GM12891 (cell line): Measurements from ENCODE around the gene RACGAP1.
A peak's percentile ranks its signal among the peaks of the same experiment; 100 is the strongest.

Experiments used
- DNase-seq: peaks from one replicate; pipeline ENCODE4 v3.0.0; 2011; ENCODE audit warnings: low spot score; ENCODE audit not compliant: insufficient read length
- FAIRE-seq: peaks from 2 replicates; lab custom pipeline; 2011; peaks lifted over from hg19 to GRCh38; lab: Jason Lieb, UNC
- PAX5 ChIP-seq: IDR thresholded peaks from 2 replicates; pipeline ENCODE4 v1.6.1; 2011; ENCODE audit warnings: low read length, moderate library complexity, mild to moderate bottlenecking; ENCODE audit not compliant: insufficient read depth, severe bottlenecking
- POLR2A ChIP-seq: IDR thresholded peaks from 2 replicates; pipeline ENCODE4 v1.6.1; 2011; ENCODE audit warnings: low read depth, low read length, control low read depth
- POLR2AphosphoS5 ChIP-seq: IDR thresholded peaks from 2 replicates; pipeline ENCODE4 v1.6.1; 2011; ENCODE audit warnings: low read depth, low read length, control low read depth
- POU2F2 ChIP-seq: IDR thresholded peaks from 2 replicates; pipeline ENCODE4 v1.6.1; 2011; ENCODE audit warnings: low read depth, mild to moderate bottlenecking, control low read depth, low read length, moderate library complexity
- SPI1 ChIP-seq: IDR thresholded peaks from 2 replicates; pipeline ENCODE4 v1.6.1; 2011; ENCODE audit warnings: low read depth, low read length, control low read depth
- TAF1 ChIP-seq: IDR thresholded peaks from 2 replicates; pipeline ENCODE4 v1.6.1; 2011; ENCODE audit warnings: low read depth, low read length, control low read depth

Gene RACGAP1

DNA sequence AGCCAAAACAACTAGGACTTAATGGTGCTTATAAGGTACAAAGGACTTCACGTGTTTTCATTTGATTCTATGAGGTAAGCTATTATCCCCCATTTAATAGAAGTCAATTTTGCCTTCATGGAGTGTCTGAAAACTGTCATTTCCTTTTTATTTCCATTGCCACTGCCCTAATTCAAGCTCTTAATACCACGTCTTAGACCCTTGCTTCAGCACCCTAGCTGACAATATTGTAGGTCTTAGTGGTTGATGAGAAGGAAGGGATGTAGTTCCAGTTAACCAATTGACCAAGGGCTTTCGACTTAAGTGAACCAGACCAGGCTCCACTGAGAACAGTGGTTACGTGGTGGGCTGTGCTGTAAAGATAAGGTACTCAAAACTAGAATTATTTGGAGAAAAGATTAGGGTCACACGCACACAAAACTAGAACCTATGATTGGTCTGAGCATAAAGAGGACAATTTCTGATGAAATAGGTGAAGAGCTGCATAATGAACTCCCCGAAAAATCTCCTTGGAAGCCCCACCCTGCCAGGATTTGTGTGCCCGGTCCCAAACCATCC is 22.5 kb upstream of the RACGAP1 start:
- FAIRE-seq: no peak
- no peak for TF ChIP-seq SPI1
- no peak for TF ChIP-seq POLR2AphosphoS5
- no peak for TF ChIP-seq POLR2A
- no peak for TF ChIP-seq TAF1
- no peak for TF ChIP-seq PAX5
- TF ChIP-seq POU2F2: no peak
- DNase-seq: no peak

DNA sequence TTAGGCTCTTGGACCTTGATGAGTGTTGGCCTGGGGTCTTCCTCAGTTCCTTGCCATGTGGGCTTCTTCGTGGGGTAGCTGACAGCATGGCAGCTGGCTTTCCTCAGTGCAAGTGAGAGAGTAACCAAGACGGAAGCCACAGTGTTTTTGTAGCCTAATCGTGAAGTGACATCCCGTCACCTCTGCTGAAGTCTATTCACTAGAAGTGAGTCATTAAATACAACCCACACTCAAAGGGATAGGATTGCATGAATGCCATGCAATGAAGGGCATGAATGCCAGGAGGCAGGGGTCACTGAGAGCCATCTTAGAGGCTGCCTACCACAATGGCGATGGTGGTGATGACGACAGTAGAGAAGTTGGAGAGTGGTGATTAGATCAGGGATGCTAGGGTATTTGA is 18.6 kb upstream of the RACGAP1 start:
- TF ChIP-seq TAF1: no peak
- no peak for TF ChIP-seq POLR2AphosphoS5
- TF ChIP-seq POU2F2: no peak
- no peak for TF ChIP-seq PAX5
- no peak for TF ChIP-seq POLR2A
- no peak for TF ChIP-seq SPI1
- FAIRE-seq (no peak), DNase-seq (no peak)

DNA sequence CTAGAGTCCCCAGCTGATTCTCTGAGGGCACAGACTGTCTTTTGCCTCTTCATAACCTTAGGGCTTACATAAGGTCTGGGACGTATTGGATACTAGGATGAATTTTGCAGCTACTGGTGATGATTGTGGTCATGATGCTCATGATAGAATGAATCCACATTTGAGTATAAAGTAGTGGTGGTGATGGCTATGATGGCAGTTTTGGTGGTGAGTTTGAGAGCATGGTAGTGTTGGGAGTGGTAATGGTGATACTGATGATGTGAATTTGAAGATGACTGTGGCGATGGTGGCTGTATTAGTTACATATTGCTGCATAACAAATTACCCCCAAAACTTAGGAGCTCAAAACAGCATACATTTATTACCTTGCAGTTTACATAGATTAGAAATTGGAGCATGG is 18.0 kb upstream of the RACGAP1 start:
- DNase-seq (no peak), FAIRE-seq (no peak)
- TF ChIP-seq POLR2AphosphoS5 (no peak), TAF1 (no peak), SPI1 (no peak), POU2F2 (no peak)

DNA sequence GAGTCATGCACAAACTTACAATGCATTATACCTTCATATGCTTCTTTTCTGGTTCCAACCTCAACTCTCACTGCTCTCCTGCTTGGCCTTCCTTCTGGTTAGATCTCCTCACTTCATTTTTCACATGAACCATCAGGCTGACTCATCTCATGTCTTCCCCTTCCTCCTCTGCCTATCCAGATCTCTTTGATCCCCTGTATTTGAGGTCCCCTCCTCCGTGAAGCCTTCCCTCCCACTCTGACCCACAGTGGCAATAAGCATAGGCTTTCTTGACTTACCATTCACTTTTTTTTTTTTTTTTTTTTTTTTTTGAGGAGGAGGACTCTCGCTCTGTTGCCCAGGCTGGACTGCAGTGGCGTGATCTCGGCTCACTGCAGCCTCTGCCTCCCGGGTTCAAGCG is 17.4 kb upstream of the RACGAP1 start:
- TF ChIP-seq POU2F2 (no peak), PAX5 (no peak), TAF1 (no peak), SPI1 (no peak), POLR2AphosphoS5 (no peak), POLR2A (no peak)
- FAIRE-seq (no peak), DNase-seq (no peak)

DNA sequence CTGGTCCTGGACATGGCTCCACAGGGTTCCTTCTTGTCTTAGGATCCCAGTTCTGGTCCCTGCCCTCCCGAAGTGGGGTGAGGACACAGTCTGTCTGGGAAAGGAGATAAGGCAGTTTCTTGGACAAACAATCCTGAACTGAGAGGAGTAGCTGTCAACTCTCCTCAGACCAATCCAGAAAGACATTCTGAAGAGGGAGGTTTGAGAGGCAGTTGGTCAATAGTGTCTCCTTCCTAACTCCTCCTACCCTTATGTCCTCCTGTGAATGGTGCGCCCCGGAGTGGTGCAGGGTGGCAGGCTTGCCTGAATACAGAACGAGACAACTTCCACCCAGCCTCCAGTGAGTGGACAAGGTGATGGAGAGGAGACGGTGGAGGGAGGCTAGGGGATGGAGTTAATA is 16.7 kb upstream of the RACGAP1 start:
- no peak for TF ChIP-seq POLR2A
- TF ChIP-seq TAF1: no peak
- no peak for TF ChIP-seq POLR2AphosphoS5
- no peak for TF ChIP-seq PAX5
- TF ChIP-seq SPI1: no peak
- TF ChIP-seq POU2F2: no peak
- DNase-seq (no peak), FAIRE-seq (no peak)

DNA sequence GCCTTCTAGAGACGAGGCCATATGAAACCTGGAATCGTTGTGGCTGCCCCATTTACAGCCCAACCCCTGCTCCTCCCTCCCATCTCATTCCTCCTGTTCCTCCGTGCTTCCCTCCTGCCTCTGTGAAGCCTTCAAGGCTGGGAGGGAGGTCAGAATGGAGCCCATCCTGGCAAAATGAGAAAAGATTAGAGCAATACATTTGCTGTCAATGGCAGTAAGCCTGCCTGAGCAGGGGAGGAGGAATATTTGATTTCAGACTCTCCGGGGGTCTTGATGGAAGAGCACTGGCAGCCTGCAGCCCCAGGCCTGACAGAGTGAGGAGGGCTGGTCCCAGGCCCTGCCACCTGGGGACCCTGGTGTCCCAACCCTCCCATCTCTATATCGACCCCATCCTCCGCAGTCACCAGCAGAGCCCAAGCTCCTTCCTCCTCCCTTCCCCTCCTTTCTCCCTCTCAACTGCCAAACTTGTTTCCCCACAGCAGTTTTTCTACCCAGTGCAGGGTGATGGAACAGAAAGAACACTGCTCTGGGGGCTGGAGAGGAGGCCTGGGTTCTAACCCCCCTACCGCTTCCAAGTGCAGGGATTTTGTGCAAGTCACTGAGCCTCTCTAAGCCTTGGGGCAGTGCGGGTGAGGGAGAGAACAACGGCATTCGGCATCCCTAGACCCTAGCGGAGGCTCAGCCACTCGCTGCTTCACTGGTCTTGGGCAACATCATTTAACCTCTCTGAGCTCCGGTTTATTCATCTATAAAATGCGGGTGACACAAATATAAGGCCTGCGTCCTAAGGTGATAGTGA is 16.0 kb upstream of the RACGAP1 start:
- DNase-seq (no peak), FAIRE-seq (no peak)
- TF ChIP-seq POLR2A: no peak
- no peak for TF ChIP-seq POLR2AphosphoS5
- TF ChIP-seq POU2F2: no peak
- TF ChIP-seq SPI1: no peak
- no peak for TF ChIP-seq PAX5
- no peak for TF ChIP-seq TAF1

DNA sequence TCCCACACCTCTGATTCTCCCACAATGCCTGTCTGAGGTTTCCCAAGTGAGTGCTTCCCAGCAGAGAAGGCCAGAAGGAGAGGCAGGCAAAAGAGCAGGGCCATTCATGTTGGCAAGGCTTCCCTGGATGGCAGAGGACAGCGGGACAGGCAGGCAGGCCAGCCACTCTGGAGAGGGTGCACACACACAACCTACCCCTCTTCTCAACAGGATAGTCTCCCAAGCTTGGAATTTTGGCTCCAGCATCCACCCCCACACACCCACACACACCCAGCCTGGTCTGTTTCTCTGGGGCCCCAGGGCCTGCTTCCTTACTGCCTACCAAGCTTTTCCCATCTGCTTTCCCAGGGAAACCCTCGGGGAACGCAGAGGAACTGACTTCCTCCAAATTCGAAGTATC is 15.4 kb upstream of the RACGAP1 start:
- DNase-seq (no peak), FAIRE-seq (no peak)
- TF ChIP-seq POLR2AphosphoS5 (no peak), POLR2A (no peak), SPI1 (no peak), PAX5 (no peak), POU2F2 (no peak), TAF1 (no peak)

DNA sequence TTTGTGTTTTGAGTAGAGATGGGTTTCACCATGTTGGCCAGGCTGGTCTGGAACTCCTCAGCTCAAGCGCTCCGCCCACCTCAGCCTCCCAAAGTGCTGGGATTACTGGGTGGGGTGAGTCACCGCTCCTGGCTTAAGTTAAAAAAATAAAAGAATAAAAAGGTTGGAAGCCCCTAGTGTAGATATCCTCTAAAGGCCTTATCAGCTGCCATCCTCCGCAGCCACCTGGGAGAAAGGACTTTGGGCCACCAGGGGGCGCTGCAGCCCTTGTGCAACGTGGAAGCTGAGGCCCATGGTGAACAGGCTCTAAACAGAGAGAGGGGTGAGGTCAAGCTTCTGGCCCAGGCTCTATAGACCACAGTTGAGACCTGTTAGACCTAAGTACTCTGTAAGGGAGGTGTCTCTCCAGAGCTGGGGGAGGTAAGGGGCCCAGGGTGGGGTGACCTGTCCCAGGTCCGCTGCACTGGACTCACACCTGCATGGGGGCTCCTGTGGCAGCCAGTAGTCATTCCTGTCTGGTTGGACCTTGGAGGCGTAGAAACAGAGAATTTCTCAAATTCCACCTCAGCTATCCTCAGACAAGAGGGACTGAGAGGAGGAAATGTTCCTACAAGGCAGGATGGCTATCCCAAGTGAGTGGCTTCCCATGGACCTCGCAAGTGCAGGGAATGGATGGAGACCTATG is 14.0 kb upstream of the RACGAP1 start:
- peak; percentile 67 for FAIRE-seq
- peak; percentile 77 for DNase-seq
- TF ChIP-seq POLR2AphosphoS5 (no peak), POLR2A (no peak), SPI1 (no peak), TAF1 (no peak), PAX5 (no peak), POU2F2 (no peak)

DNA sequence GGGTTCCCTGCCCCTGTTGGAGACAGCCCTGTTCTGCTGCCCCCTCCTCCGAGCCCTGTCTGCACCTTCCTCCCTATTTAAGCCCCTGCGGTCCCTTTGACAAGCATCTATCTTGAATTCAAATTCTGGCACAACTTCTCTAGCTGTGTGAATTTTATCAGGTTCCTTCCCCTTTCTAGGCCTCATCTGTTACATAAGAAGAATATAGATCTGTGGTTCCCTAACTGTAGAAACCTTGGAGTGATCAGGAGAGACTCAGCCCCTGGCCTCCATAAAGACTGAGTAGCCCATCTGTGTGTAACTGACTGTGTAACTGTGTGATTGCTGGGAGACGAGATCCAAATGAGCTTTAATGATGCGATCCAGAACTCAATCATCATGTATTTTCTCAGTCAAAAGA is 13.0 kb upstream of the RACGAP1 start:
- DNase-seq (no peak), FAIRE-seq (no peak)
- no peak for TF ChIP-seq POLR2AphosphoS5
- no peak for TF ChIP-seq SPI1
- TF ChIP-seq POLR2A: no peak
- TF ChIP-seq TAF1: no peak
- TF ChIP-seq PAX5: no peak
- TF ChIP-seq POU2F2: no peak
